Mesendoderm (in vitro differentiated cells): Measurements from ENCODE around the gene RNU1-2. TPM values are rescaled to one million over a fixed set of nuclear protein-coding genes. Genes with fewer than 3 reads are reported as not detected.
"Not testable (repeated sequence)": the region's sequence is repeated elsewhere in the genome, so short reads cannot be mapped to it uniquely, and the experiment has no call there.

Experiments used
- DNase-seq: peaks from one replicate; pipeline ENCODE4 v3.0.0; 2013
- H2AK5ac ChIP-seq: 2 replicates; pipeline ENCODE4 v1.6.1; 2013; ENCODE audit warnings: low read length, inconsistent platforms
- H2BK120ac ChIP-seq: 2 replicates; pipeline ENCODE4 v1.6.1; 2013; ENCODE audit warnings: low read depth, mild to moderate bottlenecking, low read length, moderate library complexity, mixed read lengths
- H2BK15ac ChIP-seq: replicated peaks from 2 replicates; pipeline ENCODE4 v1.6.1; 2013; ENCODE audit warnings: low read depth, mild to moderate bottlenecking, moderate library complexity
- H2BK5ac ChIP-seq: 2 replicates; pipeline ENCODE4 v1.6.1; 2013; ENCODE audit warnings: low read length, inconsistent platforms
- H3K18ac ChIP-seq: 2 replicates; pipeline ENCODE4 v1.6.1; 2013; ENCODE audit warnings: mild to moderate bottlenecking, low read length, mixed read lengths
- H3K23ac ChIP-seq: one replicate; pipeline ENCODE4 v1.6.1; 2013; ENCODE audit warnings: low read length
- H3K27ac ChIP-seq: 2 replicates; pipeline ENCODE4 v1.5.1; 2013; ENCODE audit warnings: low read depth, mild to moderate bottlenecking, inconsistent platforms, low read length, moderate library complexity
- H3K27me3 ChIP-seq: 2 replicates; pipeline ENCODE4 v1.6.1; 2013; ENCODE audit warnings: low read length, control low read depth, mild to moderate bottlenecking, inconsistent platforms; ENCODE audit not compliant: insufficient read depth, poor library complexity
- H3K36me3 ChIP-seq: 2 replicates; pipeline ENCODE4 v1.6.1; 2013; ENCODE audit warnings: low read length, inconsistent platforms; ENCODE audit not compliant: control insufficient read depth, insufficient read depth
- H3K4ac ChIP-seq: one replicate; pipeline ENCODE4 v1.6.1; 2013; ENCODE audit warnings: low read depth, mild to moderate bottlenecking, low read length, moderate library complexity
- H3K4me1 ChIP-seq: 2 replicates; pipeline ENCODE4 v1.6.1; 2013; ENCODE audit warnings: low read depth, low read length, inconsistent platforms; ENCODE audit not compliant: control insufficient read depth
- H3K4me2 ChIP-seq: 2 replicates; pipeline ENCODE4 v1.6.1; 2013; ENCODE audit warnings: low read length
- H3K4me3 ChIP-seq: 2 replicates; pipeline ENCODE4 v1.5.1; 2013; ENCODE audit warnings: mild to moderate bottlenecking, low read length
- H3K56ac ChIP-seq: one replicate; pipeline ENCODE4 v1.6.1; 2013; ENCODE audit warnings: low read length
- H3K79me1 ChIP-seq: 2 replicates; pipeline ENCODE4 v1.6.1; 2013; ENCODE audit warnings: low read length, inconsistent platforms
- H3K79me2 ChIP-seq: 2 replicates; pipeline ENCODE4 v1.6.1; 2013; ENCODE audit warnings: mild to moderate bottlenecking, low read length; ENCODE audit not compliant: control insufficient read depth, insufficient read depth
- H3K9ac ChIP-seq: 2 replicates; pipeline ENCODE4 v1.6.1; 2013; ENCODE audit warnings: low read length, inconsistent platforms
- H4K5ac ChIP-seq: one replicate; pipeline ENCODE4 v1.6.1; 2013; ENCODE audit warnings: low read length
- H4K8ac ChIP-seq: one replicate; pipeline ENCODE4 v1.6.1; 2013; ENCODE audit warnings: low read depth, mild to moderate bottlenecking, control low read depth, low read length, moderate library complexity
- WGBS: extraction: QIAGEN DNeasy Blood & Tissue Kit; methylation state at CpG from one replicate; pipeline ENCODE4 v1.1.7; 2013; ENCODE audit warnings: low lambda C conversion rate, missing lambda C conversion rate; ENCODE audit not compliant: insufficient coverage; ENCODE audit errors: extremely low coverage; 5-methylcytosine and 5-hydroxymethylcytosine counted together
- small RNA-seq: library from polyadenylated mRNA; stranded (forward); fragments of <200 nt; extraction: miRNeasy Mini kit (QIAGEN cat#:217004); gene quantifications from one replicate; pipeline ENCODE3, GENCODE V24; 2013; ENCODE audit not compliant: insufficient read depth

Gene RNU1-2

DNA sequence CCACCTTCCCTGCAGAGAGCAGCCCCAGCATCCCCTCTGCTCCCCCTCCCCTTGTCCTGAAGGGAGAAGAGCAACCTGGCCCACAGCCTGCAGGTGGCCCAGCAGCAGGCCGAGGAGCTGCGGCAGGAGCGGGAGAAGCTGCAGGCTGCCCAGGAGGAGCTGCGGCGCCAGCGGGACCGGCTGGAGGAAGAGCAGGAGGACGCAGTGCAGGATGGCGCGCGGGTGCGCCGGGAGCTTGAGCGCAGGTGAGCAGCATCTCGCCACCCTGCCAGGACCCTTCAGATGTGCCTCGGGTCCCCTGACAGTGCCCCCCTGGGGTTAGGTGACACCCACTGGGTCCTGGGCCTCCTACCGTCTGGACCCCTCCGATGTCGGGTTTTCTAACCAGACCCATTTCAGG lies 48.3 kb downstream of the RNU1-2 start:
- DNase-seq: no peak
- H2BK120ac ChIP-seq: no peak overlapping the region
- no peak overlapping the region for H3K9ac ChIP-seq
- no peak overlapping the region for H3K56ac ChIP-seq
- H3K36me3 ChIP-seq: no peaks in the 10 kb centered on the region
- no peak overlapping the region for H3K27ac ChIP-seq
- H4K8ac ChIP-seq: no peak overlapping the region
- no peak overlapping the region for H3K18ac ChIP-seq
- no peak overlapping the region for H2AK5ac ChIP-seq
- H4K5ac ChIP-seq: no peak overlapping the region
- no peak overlapping the region for H3K4me3 ChIP-seq
- no peaks in the 10 kb centered on the region for H3K4me1 ChIP-seq
- no peaks in the 10 kb centered on the region for H3K79me2 ChIP-seq
- H3K79me1 ChIP-seq: no peaks in the 10 kb centered on the region
- no peak overlapping the region for H2BK15ac ChIP-seq
- no peak overlapping the region for H3K23ac ChIP-seq
- H3K4me2 ChIP-seq: no peak overlapping the region
- H3K4ac ChIP-seq: no peak overlapping the region
- H3K27me3 ChIP-seq: no peaks in the 10 kb centered on the region
- no peak overlapping the region for H2BK5ac ChIP-seq
- WGBS: no CpG with 5 or more reads among the region's 19 CpGs

DNA sequence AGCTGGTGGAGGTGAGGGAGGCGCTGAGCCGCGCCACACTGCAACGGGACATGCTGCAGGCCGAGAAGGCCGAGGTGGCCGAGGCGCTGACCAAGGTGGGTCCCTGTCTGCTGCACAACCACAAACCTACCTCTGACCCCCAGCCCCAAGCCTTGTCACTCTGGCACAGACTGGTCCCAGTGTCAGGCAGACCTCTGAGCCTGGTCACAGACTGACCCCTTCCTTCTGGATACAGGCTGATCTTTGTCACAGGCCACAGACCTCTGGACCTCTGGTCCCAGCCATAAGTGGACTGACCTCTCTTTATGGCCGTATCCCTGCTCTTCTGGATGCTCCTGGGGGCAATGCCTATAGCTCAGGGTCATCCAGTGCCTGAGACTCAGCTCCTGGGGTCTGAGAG lies 49.7 kb downstream of the RNU1-2 start:
- not testable (repeated sequence) for H2BK5ac ChIP-seq, H3K4me3 ChIP-seq, H3K9ac ChIP-seq, H3K27me3 ChIP-seq, H3K4me2 ChIP-seq, H3K36me3 ChIP-seq, H3K4ac ChIP-seq, H3K27ac ChIP-seq, H3K79me2 ChIP-seq, H3K79me1 ChIP-seq, H2AK5ac ChIP-seq, H3K23ac ChIP-seq, DNase-seq, H4K8ac ChIP-seq, H3K18ac ChIP-seq, H3K56ac ChIP-seq, H3K4me1 ChIP-seq, H4K5ac ChIP-seq, H2BK120ac ChIP-seq, H2BK15ac ChIP-seq
- no CpG with 5 or more reads among the region's 9 CpGs for WGBS

Small RNAs within 50 kb of the gene (small RNA-seq; reads per million reads assigned to genes)
- gene MIR3675: not detected
- not detected for gene RNU1-2
- gene RNU1-5P: not detected
